GM18520 (cell line): ENCODE results near the gene PRKCSH.
"Not testable (repeated sequence)": the region's sequence is repeated elsewhere in the genome, so short reads cannot be mapped to it uniquely, and the experiment has no call there.

Source experiments
- ATAC-seq: cut with Tn5 transposase; IDR thresholded peaks from one replicate; pipeline ENCODE4 v1.9.1; 2021; ENCODE audit not compliant: unreplicated experiment

The PRKCSH gene

DNA sequence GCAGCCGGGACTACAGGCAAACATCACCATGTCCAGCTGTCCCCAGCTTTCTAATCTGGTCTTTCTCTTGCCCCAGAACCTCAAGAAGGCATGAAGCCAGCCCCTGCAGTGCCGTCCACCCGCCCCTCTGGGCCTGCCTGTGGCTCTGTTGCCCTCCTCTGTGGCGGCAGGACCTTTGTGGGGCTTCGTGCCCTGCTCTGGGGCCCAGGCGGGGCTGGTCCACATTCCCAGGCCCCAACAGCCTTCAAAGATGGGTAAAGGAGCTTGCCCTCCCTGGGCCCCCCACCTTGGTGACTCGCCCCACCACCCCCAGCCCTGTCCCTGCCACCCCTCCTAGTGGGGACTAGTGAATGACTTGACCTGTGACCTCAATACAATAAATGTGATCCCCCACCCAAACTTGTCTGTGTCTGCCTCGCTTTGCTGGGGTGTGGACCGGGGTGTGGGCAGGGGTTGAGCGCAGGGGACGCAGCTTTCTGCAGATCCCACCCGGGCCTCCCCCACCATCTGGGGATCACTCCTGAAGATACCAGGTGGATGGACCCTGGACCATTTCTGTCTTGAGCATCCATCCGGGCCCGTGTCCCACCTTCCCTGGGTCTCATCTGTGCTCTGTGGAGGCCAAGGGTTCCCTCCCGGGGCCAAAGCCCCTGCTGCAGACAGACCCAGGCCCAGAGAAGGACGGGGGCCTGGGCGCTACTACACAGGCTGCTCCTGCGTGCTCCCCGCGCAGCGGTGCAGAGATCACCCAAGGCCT lies 15.3 kb downstream of the PRKCSH start:
- no peak for ATAC-seq

DNA sequence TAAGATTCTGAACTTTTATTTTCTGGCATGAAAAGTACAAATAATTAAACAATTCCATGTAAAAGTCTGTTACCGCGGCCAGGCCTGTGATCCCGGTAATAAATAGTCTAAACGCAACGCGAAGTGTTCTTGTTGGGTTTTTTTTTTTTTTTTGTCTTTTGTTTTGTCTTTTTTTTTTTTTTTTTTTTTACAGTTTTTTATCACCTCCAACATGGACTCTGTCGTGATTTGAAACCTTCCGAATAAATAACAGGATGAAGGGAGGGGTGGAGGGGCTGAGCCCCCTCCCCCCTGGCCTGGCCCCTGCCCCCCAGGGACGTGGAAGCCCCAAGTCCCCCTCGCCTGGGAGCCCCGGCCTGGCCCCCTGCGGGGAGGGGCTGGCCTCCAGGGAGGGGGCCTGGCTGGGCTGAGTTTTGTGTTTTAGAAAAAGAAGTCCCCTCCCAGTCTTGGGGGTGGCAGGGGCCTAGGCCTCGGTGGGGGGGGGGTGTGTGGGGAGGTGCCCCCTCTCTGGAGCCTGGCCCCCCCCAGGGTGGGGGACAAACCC lies 16.0 kb downstream of the PRKCSH start:
- ATAC-seq = no peak

DNA sequence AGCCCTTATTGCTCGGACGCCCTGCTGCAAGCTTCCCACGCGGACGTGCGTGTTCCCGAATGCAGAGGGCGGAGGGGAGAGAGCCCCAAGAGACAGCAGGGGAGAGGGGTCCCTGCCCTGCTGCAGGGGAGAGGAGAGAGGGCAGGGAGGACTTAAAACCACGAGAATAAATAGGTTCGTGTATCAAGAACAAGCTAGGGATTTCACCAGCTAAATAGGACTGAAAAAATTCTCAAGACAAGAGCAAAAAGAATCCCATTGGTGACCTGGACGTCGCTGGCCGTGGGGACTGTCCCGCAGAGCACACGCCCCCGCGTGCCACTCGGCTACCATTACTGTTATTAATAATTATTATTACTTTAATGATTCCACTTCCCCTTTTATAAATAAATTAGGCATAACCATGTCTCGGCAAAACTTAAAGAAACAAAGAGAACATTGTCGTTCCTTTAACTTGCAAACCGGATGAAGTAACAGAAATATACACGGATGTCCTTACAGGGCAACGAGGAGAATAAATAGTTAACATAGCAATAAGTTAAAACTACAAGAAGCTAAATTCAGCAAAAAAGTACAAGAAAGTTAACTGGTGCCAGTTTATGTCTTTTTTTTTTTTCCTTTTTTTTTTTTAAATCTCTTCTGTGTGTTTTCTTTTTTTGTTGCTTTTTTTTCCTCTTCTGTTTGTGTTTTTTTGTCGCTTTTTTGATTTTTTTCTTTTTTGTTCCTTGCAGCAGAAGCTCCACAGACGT lies 16.6 kb downstream of the PRKCSH start:
- no peak for ATAC-seq

DNA sequence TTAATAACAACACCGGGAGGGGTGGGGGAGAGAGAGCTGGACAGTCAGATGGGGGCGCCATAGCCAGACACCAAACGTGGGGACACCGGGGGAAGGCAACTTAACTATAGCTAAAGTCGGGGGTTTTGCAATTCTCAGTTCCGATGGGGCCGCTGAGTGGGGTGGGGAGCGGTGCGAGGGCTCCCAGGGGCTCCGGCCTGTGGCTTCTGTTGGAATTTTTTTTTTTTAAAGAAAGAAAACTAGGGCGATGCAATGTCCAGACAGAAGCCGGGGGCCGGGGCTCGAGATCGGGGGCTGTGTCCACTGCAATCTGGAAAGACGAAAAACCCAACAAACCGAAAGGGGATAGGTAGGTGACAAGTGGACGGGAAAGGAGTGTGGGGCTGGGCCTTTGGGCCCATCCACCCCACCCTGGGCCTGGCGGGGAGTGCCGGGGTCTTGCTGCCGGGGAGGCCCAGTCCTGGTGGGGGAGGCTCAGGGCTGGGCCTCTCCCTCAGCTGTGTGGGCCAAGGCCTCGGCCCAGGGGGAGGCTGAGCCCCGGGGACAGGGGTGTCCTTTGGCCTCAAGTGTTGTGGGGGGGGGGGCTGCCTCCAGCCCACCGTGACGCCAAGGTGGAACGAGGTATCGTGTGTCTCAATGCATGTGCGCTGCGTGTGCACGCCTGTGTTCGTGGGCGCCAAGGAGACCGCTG lies 17.3 kb downstream of the PRKCSH start:
- no peak for ATAC-seq

DNA sequence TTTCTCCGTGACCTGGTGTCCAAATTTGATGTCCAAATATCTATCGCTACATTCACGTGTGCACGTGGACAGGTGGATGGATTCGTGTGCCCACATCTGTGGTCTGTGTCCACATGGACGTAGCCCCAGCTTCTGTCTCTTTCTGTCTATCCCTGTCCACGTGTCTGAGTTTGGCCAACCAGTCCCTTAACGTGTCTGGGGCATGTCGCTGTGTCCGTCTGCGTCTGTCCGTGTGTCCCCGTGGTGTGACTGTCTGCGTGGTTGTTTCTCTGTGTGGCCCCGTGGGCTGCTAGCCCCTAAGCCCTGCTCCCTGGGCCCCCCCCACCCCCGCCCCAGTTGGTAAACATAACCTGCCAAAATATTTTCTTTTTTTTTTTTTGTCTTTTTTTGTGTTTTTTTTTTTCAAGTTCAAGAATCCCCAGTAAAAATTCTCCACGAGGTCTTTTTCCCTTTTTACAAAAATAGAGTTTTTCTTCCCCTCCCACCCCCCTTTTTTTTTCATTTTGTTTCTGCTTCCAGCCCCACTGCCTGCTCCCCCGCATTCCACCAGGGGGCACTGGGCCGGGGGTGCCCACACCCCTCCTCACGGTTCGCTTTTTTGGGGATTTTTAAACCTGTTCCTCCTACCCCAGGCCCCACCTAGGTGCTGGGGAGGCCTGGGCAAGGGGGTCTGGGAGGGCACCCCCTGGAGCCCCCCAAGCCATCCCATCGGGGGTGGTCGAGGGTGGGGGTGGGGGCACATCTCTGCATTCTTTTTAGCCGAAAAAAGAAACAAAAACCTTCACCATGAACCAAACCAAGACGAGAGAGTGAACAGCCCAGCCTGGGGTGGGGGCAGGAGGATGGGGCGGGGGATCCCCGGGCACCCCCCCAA lies 18.3 kb downstream of the PRKCSH start:
- no peak for ATAC-seq

DNA sequence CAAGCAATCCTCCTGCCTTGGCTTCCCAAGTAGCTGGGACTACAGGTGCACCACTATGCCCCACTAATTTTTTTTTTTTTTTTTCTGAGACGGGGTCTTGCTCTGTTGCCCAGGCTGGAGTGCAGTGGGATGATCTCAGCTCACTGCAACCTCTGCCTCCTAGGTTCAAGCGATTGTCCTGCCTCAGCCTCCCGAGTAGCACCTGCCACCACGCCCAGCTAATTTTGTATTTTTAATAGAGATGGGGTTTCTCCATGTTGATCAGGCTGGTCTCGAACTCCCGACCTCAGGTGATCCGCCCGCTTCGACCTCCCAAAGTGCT lies 19.8 kb downstream of the PRKCSH start:
- ATAC-seq = not testable (repeated sequence)

DNA sequence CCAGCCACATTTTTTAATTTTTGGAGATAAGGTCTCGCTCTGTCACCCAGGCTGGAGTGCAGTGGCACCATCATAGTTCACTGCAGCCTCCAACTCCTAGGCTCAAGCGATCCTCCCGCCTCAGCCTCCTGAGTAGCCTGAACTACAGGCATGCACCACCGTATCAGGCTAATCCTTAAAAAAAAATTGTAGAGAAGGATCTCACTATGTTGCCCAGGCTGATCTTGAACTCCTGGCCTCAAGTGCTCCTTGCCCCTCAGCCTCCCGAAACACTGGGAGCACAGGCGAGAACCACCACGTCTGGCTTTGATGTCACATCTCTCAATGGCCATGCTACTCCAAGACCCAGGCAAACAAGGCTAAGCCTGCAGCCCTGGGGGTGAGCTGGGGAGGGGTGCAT lies 21.2 kb downstream of the PRKCSH start:
- no peak for ATAC-seq

DNA sequence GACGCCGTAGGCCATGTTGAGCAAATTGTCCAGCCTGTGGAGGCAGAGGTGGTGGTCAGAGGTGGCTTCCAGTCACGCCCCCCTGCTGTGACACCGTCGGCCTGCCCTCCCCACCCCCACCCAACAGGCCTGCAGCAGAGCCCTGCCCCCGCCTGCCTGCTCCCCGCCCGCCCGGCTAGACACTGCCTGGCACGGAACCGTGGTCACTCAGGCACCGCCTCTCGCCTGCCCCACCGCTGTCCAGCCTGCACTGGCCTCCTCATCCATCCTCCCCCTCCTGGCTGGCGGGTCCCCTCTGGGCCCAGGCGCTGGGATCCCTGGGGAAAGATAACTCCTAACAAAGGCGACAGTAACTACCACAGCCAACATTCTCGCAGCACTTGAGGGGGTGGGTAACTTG lies 21.7 kb downstream of the PRKCSH start:
- no peak for ATAC-seq

DNA sequence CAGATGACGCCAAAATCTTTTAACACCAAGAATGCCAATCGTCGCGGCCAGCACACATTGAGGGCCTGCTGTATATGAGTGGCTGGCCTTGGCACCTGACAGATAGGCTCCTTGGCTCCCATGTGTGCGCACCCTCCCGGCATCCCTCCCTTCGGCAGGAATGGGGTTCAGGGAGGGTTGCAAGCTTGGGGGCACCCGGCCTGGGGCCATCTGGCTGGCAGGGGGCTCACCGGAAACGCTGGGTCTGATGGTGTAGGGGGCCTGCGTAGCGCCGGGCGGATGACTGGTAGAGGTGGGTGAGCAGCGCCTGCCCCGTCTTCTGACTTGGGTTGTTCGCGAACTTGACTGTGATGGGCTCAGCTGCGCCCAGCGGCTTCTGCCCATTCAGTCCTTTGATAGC lies 22.4 kb downstream of the PRKCSH start:
- no peak for ATAC-seq

DNA sequence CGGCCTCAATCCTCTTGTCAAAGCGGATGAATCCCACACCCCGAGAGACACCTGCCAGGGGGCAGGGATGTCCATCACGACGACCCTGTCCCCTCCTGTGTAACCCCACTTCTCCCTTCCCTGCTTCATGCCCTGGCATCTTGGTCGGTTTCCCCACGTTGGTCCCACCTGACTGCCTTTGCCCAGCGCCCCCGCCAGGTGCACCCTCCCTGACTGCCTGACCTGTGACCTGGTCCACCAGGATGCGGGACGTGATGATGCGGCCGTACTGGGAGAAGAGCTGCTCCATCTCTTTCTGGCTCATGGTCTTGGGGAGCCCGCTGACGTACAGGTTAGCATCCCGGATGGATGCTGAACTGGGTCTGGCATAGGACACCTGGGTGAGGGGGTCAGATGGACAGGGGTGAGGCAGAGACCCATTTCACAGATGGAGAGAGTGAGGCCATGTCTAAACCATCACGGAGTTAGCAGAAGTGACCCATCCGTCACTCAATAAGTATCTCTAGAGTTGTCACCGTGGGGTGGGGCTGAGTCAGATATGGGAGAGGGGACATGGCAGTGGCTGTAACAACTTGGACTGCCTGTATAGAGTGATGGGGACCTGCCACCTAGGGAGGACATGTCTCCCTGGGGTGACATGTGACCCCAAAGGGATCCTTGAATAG lies 22.9 kb downstream of the PRKCSH start:
- ATAC-seq = no peak

DNA sequence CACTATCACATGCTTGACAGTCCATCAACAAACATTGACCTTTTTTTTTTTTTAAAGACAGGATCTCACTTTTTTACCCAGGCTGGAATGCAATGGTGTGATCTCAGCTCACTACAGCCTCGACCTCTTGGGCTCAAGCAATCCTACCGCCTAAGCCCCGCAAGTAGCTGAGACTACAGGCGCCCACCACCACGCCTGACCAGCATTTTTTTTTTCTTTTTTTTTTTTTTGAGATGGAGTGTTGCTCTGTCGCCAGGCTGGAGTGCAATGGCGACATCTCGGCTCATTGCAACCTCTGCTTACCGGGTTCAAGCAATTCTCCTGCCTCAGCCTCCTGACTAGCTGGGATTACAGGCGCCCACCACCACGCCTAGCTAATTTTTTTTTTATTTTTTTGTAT lies 23.5 kb downstream of the PRKCSH start:
- ATAC-seq = not testable (repeated sequence)

DNA sequence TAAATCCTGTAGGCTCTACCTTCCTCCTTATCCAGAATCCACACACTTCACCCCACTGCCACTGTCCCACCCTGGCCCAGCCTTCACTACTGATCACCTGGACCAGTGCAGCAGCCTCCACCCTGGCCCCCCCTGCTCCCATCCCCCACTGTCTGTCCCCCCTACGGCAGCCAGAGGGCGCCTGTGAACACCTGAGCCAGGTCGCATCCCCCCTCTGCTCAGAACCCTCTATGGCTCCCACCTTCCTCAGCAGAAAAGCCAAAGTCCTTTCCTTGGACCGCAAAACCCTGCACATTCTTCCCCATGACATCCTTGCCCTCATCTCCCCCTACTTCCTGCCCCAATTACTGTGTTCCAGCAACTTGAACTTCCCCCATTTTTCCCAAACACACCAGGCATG lies 24.8 kb downstream of the PRKCSH start:
- ATAC-seq = no peak

DNA sequence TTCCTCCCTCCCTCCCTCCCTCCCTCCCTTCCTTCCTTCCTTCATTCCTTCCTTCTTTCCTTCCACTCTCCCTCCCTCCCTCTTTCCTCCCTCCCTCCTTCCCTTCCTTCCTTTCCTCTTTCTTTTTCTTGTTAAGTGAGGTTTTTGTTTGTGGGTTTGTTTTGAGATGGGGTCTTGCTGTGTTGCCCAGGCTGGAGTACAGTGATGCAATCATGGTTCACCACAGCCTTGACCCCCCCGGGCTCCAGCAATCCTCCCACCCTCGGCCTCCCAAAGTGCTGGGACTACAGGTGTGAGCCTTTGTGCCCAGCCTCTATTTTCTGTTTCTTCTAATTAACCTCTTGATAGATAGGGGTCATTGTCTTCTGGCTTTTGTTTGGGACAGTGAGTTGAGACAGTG lies 26.0 kb downstream of the PRKCSH start:
- no peak for ATAC-seq

DNA sequence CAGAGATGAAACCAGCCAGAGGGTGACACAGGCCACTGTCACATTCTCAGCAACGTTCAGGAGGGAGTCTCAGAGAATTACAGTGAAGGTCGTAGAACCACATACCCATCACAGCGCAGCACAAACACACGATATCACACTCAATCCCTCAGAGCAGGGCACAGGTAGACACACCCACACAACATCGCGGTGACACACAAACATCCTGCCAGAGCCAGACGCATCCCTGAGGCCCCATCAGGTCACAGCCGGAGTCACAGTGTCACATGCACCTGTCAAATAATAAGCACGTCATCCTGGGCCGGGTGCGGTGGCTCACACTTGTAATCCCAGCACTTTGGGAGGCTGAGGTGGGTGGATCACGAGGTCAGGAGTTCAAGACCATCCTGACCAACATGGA lies 28.0 kb downstream of the PRKCSH start:
- no peak for ATAC-seq

DNA sequence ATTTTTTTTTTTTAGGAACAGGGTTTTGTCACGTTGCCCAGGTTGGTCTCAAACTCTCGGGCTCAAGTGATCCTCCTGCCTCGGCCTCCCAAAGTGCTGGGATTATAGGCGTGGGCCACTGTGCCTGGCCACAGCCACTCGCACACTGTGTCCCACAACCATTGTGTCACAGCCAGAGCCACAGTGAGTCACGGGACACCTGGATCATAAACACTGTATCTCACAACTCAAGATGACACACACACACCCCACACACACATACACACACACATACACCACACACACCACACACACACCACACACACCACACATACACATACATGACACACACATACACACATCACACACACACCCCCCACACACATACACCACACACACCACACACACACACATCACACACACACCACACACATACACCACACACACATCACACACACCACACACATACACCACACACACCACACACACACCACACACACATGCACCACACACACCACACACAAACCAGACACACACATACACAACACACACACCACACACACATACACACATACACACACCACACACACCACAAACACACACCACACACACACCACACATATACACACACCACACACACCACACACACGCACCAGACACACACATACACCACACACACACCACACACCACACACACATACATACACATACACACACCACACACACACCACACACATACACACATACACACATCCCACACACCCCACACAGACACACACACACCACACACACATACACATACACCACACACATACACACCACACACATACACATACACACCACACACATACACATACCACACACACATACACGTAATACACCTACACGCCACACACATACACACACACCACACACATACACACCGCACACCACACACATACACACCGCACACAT lies 29.2 kb downstream of the PRKCSH start:
- ATAC-seq = no peak

DNA sequence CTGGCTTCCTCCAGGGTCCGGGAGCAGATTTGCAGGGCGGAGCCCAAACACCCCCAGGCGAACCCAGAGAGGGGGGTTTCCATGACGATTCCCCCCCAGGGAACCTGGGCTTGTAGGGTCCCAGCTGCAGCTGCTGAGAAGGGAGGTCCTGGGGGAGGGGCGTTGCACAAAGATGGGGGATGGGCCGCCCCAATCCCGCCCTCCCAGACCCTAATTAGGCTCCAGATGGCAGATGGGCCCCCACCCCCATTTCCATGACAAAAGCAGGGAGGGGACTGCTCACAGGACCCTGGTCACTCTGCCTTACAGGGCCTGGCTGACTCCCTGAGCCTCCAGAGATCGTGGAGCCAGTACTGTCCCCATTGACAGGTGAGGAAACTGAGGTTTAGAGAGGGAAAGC lies 30.2 kb downstream of the PRKCSH start:
- no peak for ATAC-seq

DNA sequence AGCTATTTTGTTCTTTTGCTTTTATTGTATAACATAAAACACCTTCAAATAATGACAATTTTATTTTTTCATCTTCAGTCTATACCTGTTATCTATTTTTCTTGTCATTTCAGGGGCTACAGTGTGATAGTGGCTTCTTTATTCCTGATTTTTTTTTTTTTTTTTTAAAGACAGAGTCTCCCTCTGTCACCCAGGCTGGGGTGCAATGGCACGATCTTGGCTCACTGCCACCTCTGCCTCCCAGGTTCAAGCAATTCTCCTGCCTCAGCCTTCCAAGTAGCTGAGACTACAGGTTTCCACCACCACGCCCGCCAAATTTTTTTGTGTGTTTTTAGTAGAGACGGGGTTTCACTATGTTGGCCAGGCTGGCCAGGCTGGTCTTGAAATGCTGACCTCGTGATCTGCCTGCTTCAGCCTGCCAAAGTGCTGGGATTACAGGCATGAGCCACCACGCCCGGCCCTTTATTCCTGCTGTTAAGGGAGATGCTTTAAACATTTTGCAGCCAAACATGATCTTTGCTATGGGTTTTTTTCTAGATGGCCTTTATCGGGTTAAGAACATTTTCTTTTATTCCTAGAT lies 32.9 kb downstream of the PRKCSH start:
- ATAC-seq = not testable (repeated sequence)

DNA sequence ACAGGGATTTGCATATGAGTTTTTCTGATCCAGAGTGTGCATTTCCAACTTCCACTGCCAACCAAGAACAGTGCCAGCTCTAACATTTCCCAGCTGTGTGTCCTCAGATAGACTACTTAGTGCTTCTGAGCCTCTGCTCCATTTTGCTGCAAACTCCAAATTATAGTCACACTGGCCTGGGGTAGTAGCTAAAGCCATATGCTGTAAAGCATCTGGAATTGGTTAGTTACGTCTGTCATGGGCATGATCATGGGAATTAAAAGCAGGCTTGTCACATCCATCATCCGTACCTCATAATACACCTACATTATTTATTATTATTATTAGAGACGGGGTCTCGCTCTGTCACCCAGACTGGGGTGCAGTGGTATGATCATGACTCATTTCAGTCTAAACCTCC lies 38.3 kb downstream of the PRKCSH start:
- no peak for ATAC-seq

DNA sequence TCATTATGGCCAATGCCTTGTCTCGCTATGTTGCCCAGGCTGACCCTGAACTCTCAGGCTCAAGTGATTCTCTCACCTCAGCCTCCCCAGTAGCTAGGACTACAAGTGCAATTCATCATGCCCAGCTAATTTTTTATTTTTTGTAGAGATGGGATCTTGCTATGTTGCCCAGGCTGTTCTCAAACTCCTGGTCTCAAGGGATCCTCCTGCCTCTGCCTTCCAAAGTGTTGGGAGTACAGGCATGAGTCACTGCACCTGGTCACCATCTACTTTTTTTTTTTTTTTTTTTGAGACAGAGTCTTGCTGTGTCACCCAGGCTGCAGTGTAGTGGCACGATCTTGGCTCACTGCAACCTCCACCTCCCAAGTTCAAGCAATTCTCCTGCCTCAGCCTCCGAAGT lies 39.9 kb downstream of the PRKCSH start:
- not testable (repeated sequence) for ATAC-seq
